ENCODE measurements around the gene TIMM17A. TPM values are rescaled to one million over a fixed set of nuclear protein-coding genes. Genes with fewer than 3 reads are reported as not detected.
"Not testable (repeated sequence)": the region's sequence is repeated elsewhere in the genome, so short reads cannot be mapped to it uniquely, and the experiment has no call there.

TIMM17A gene
- total and polyA plus RNA-seq, 9 donors: 31.3 to 44.9 (median 36.3) TPM

- H3K27me3 ChIP-seq (ENCODE audit: control insufficient read depth, insufficient read depth, low read length): peaks cover 21% of the 10 kb centered on the region
- 3% methylated on average over 20 of the region's 28 CpGs for WGBS (ENCODE audit: insufficient coverage)
- peak within 1 kb of the TSS; percentile 69 for H3K27ac ChIP-seq (ENCODE audit: low read length)
- no peaks in the 10 kb centered on the region for H3K36me3 ChIP-seq (ENCODE audit: control insufficient read depth, insufficient read depth, low read length)
- peak; percentile 91 for DNase-seq
- H3K4me3 ChIP-seq (ENCODE audit: low read length): peak within 1 kb of the TSS; percentile 30
- H3K9me3 ChIP-seq (replicated peaks; ENCODE audit: control insufficient read depth, low read depth, low read length): no peaks in the 10 kb centered on the region
- peaks cover 31% of the 10 kb centered on the region for H3K4me1 ChIP-seq (ENCODE audit: control insufficient read depth, insufficient read depth, low read length)
Observed at GRCh38 chr1:201946224-201946908, 8.9 kb upstream of the TIMM17A start, which contains the start of gene LMOD1. Gene LMOD1 (minus strand): TSS chr1:201946548. CDS start chr1:201946340, 208 bp downstream.

- Histone ChIP-seq H3K36me3 (ENCODE audit: control insufficient read depth, insufficient read depth, low read length) (no peaks in the 10 kb centered on the region), H3K9me3 (replicated peaks; ENCODE audit: control insufficient read depth, low read depth, low read length) (no peaks in the 10 kb centered on the region), H3K27ac (ENCODE audit: low read length) (peak overlapping the region; percentile 69), H3K4me1 (ENCODE audit: control insufficient read depth, insufficient read depth, low read length) (peaks cover 24% of the 10 kb centered on the region), H3K27me3 (ENCODE audit: control insufficient read depth, insufficient read depth, low read length) (peaks cover 21% of the 10 kb centered on the region), H3K4me3 (ENCODE audit: low read length) (no peak overlapping the region)
- 25% methylated on average over 2 of the region's 3 CpGs for WGBS (ENCODE audit: insufficient coverage)
- no peak for DNase-seq
Observed at GRCh38 chr1:201947697-201948008, 7.7 kb upstream of the TIMM17A start.

GRCh38 chr1:201949491-201949890 lies 5.8 kb upstream of the TIMM17A start:
- Histone ChIP-seq H3K27ac (ENCODE audit: low read length) (no peak overlapping the region), H3K27me3 (ENCODE audit: control insufficient read depth, insufficient read depth, low read length) (peaks cover 21% of the 10 kb centered on the region), H3K36me3 (ENCODE audit: control insufficient read depth, insufficient read depth, low read length) (no peaks in the 10 kb centered on the region), H3K9me3 (replicated peaks; ENCODE audit: control insufficient read depth, low read depth, low read length) (no peaks in the 10 kb centered on the region), H3K4me1 (ENCODE audit: control insufficient read depth, insufficient read depth, low read length) (peaks cover 19% of the 10 kb centered on the region), H3K4me3 (ENCODE audit: low read length) (no peak overlapping the region)
- DNase-seq: no peak

- Histone ChIP-seq H3K4me3 (ENCODE audit: low read length) (peak overlapping the region; percentile 90), H3K36me3 (ENCODE audit: control insufficient read depth, insufficient read depth, low read length) (peaks cover 14% of the 10 kb centered on the region), H3K27ac (ENCODE audit: low read length) (peak overlapping the region; percentile 89), H3K9me3 (replicated peaks; ENCODE audit: control insufficient read depth, low read depth, low read length) (no peaks in the 10 kb centered on the region), H3K27me3 (ENCODE audit: control insufficient read depth, insufficient read depth, low read length) (no peaks in the 10 kb centered on the region), H3K4me1 (ENCODE audit: control insufficient read depth, insufficient read depth, low read length) (peaks cover 3% of the 10 kb centered on the region)
- 19% methylated on average over 14 of the region's 24 CpGs for WGBS (ENCODE audit: insufficient coverage)
- no peak for DNase-seq
Observed at GRCh38 chr1:201954263-201955008, 867 bp upstream of the TIMM17A start.

- Histone ChIP-seq H3K27ac (ENCODE audit: low read length) (peak overlapping the region; percentile 86), H3K9me3 (replicated peaks; ENCODE audit: control insufficient read depth, low read depth, low read length) (no peaks in the 10 kb centered on the region), H3K4me1 (ENCODE audit: control insufficient read depth, insufficient read depth, low read length) (peaks cover 2% of the 10 kb centered on the region), H3K4me3 (ENCODE audit: low read length) (peak overlapping the region; percentile 90), H3K27me3 (ENCODE audit: control insufficient read depth, insufficient read depth, low read length) (no peaks in the 10 kb centered on the region), H3K36me3 (ENCODE audit: control insufficient read depth, insufficient read depth, low read length) (peaks cover 24% of the 10 kb centered on the region)
- WGBS (ENCODE audit: insufficient coverage): under 1% methylated on average over 11 of the region's 17 CpGs
- DNase-seq: no peak
Observed at GRCh38 chr1:201955729-201956143, 433 bp downstream of the TIMM17A start.

GRCh38 chr1:201958348-201958747 lies 3.0 kb downstream of the TIMM17A start:
- Histone ChIP-seq H3K27ac (ENCODE audit: low read length) (no peak overlapping the region), H3K4me3 (ENCODE audit: low read length) (no peak overlapping the region), H3K27me3 (ENCODE audit: control insufficient read depth, insufficient read depth, low read length) (no peaks in the 10 kb centered on the region), H3K4me1 (ENCODE audit: control insufficient read depth, insufficient read depth, low read length) (peaks cover 2% of the 10 kb centered on the region), H3K36me3 (ENCODE audit: control insufficient read depth, insufficient read depth, low read length) (peaks cover 36% of the 10 kb centered on the region), H3K9me3 (replicated peaks; ENCODE audit: control insufficient read depth, low read depth, low read length) (no peaks in the 10 kb centered on the region)
- WGBS (ENCODE audit: insufficient coverage): 81% methylated on average over 3 of the region's 5 CpGs
- no peak for DNase-seq

- not testable (repeated sequence) for H3K4me1 ChIP-seq (ENCODE audit: control insufficient read depth, insufficient read depth, low read length); H3K27ac ChIP-seq (ENCODE audit: low read length); H3K27me3 ChIP-seq (ENCODE audit: control insufficient read depth, insufficient read depth, low read length); H3K4me3 ChIP-seq (ENCODE audit: low read length); DNase-seq; H3K9me3 ChIP-seq (replicated peaks; ENCODE audit: control insufficient read depth, low read depth, low read length)
- WGBS (ENCODE audit: insufficient coverage): 90% methylated on average over 5 of the region's 10 CpGs
- H3K36me3 ChIP-seq (ENCODE audit: control insufficient read depth, insufficient read depth, low read length): peaks cover 56% of the 10 kb centered on the region
Observed at GRCh38 chr1:201962382-201962781, 7.1 kb downstream of the TIMM17A start.

GRCh38 chr1:201964261-201964660 lies 9.0 kb downstream of the TIMM17A start:
- no CpG with 5 or more reads among the region's 1 CpG for WGBS (ENCODE audit: insufficient coverage)
- DNase-seq: no peak
- Histone ChIP-seq H3K27ac (ENCODE audit: low read length) (no peak overlapping the region), H3K4me3 (ENCODE audit: low read length) (no peak overlapping the region), H3K9me3 (replicated peaks; ENCODE audit: control insufficient read depth, low read depth, low read length) (no peaks in the 10 kb centered on the region), H3K27me3 (ENCODE audit: control insufficient read depth, insufficient read depth, low read length) (no peaks in the 10 kb centered on the region), H3K4me1 (ENCODE audit: control insufficient read depth, insufficient read depth, low read length) (no peaks in the 10 kb centered on the region), H3K36me3 (ENCODE audit: control insufficient read depth, insufficient read depth, low read length) (peaks cover 53% of the 10 kb centered on the region)

GRCh38 chr1:201966171-201966570 lies 10.9 kb downstream of the TIMM17A start:
- Histone ChIP-seq H3K4me3 (ENCODE audit: low read length) (no peak overlapping the region), H3K4me1 (ENCODE audit: control insufficient read depth, insufficient read depth, low read length) (no peaks in the 10 kb centered on the region), H3K9me3 (replicated peaks; ENCODE audit: control insufficient read depth, low read depth, low read length) (no peaks in the 10 kb centered on the region), H3K27ac (ENCODE audit: low read length) (no peak overlapping the region), H3K36me3 (ENCODE audit: control insufficient read depth, insufficient read depth, low read length) (peaks cover 43% of the 10 kb centered on the region), H3K27me3 (ENCODE audit: control insufficient read depth, insufficient read depth, low read length) (no peaks in the 10 kb centered on the region)
- DNase-seq: no peak
- WGBS (ENCODE audit: insufficient coverage): 85% methylated on average over 3 of the region's 5 CpGs

- Histone ChIP-seq H3K36me3 (ENCODE audit: control insufficient read depth, insufficient read depth, low read length) (peaks cover 35% of the 10 kb centered on the region), H3K27ac (ENCODE audit: low read length) (no peak overlapping the region), H3K4me1 (ENCODE audit: control insufficient read depth, insufficient read depth, low read length) (peaks cover 2% of the 10 kb centered on the region), H3K27me3 (ENCODE audit: control insufficient read depth, insufficient read depth, low read length) (no peaks in the 10 kb centered on the region), H3K4me3 (ENCODE audit: low read length) (no peak overlapping the region), H3K9me3 (replicated peaks; ENCODE audit: control insufficient read depth, low read depth, low read length) (no peaks in the 10 kb centered on the region)
- 93% methylated on average over 4 of the region's 16 CpGs for WGBS (ENCODE audit: insufficient coverage)
- no peak for DNase-seq
Observed at GRCh38 chr1:201968202-201968925, 13.1 kb downstream of the TIMM17A start.
